ENCODE data around the gene SYTL4.
A peak's percentile ranks its signal among the peaks of the same experiment; 100 is the strongest.

Gene SYTL4

DNA sequence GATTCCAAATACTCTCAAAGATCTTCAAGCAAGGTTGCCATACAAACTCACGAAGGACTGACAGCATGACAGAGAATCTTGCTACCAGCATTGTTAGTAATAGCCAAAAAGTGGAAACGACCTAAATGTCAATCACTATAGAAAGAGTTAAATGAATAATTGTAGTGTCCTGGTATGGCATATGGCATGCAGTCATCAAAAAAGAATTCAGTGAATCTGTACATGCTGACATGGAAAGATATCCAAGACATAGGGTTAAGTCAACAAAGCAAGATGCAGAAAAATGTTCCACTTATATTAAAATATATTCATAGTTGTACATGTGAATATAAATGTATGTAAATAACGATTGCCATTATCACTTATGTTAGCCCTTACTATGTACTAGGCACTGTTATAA is 50.3 kb downstream of the SYTL4 start:
- TF ChIP-seq, protein P1, sequence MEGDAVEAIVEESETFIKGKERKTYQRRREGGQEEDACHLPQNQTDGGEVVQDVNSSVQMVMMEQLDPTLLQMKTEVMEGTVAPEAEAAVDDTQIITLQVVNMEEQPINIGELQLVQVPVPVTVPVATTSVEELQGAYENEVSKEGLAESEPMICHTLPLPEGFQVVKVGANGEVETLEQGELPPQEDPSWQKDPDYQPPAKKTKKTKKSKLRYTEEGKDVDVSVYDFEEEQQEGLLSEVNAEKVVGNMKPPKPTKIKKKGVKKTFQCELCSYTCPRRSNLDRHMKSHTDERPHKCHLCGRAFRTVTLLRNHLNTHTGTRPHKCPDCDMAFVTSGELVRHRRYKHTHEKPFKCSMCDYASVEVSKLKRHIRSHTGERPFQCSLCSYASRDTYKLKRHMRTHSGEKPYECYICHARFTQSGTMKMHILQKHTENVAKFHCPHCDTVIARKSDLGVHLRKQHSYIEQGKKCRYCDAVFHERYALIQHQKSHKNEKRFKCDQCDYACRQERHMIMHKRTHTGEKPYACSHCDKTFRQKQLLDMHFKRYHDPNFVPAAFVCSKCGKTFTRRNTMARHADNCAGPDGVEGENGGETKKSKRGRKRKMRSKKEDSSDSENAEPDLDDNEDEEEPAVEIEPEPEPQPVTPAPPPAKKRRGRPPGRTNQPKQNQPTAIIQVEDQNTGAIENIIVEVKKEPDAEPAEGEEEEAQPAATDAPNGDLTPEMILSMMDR (IDR thresholded peaks at IDR 0.05; ENCODE audit: low read depth, low read length, missing control alignments): no peak
- H3K4me3 ChIP-seq (replicated peaks; ENCODE audit: low read depth, low read length): no peak overlapping the region
- DNase-seq (ENCODE audit: extremely low read depth, low read depth): no peak

DNA sequence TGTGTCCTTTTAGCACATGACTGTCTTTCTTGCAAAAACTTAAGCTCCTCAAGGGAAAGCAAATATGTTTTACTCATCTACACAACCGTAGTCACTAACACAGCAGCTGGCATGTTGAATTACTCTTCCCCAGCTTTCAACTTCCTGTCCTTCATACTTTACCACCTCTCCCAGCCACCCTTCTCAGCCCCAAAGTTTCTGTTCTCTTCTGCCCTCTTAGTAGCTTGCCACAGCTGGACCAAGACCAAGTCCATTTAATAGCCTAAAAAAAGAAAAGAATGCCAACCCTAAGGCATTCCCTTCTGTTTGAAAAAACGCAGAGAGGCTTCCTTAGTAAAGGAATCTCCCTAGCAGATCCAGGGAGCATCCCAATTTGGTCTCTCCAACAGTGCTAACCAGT is 51.2 kb downstream of the SYTL4 start:
- no peak overlapping the region for H3K4me3 ChIP-seq (replicated peaks; ENCODE audit: low read depth, low read length)
- DNase-seq (ENCODE audit: extremely low read depth, low read depth): no peak
- TF ChIP-seq, protein P1 (IDR thresholded peaks at IDR 0.05; ENCODE audit: low read depth, low read length, missing control alignments): no peak

DNA sequence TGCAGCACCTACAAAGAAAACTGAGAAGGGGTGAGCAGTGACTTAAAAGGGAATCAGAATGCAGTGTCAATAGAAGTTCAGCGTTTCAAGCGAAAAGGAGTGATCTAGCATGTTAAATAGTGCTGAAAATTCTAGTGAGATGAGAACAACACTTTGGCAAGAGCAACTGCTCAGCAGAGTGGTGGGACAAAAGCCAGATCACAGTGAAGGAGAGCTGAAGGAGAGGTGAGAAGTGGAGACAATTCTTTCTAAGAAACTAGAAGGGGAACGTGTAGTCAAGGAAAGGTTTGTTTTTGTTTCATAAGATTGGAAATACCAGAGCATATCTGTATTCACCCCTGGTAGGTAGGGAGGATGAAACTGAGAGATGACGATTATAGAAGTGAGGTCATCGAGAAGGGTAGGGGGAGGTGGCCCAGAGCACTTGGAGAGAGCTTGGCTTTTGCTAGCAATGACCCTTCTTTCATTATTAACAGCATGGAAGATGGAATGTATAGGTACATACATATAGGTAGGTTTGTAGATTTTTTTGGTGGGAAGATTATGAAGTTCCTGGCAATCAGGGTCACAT is 54.2 kb downstream of the SYTL4 start:
- no peak overlapping the region for H3K4me3 ChIP-seq (replicated peaks; ENCODE audit: low read depth, low read length)
- no peak for DNase-seq (ENCODE audit: extremely low read depth, low read depth)
- TF ChIP-seq, protein P1 (IDR thresholded peaks at IDR 0.05; ENCODE audit: low read depth, low read length, missing control alignments): no peak

DNA sequence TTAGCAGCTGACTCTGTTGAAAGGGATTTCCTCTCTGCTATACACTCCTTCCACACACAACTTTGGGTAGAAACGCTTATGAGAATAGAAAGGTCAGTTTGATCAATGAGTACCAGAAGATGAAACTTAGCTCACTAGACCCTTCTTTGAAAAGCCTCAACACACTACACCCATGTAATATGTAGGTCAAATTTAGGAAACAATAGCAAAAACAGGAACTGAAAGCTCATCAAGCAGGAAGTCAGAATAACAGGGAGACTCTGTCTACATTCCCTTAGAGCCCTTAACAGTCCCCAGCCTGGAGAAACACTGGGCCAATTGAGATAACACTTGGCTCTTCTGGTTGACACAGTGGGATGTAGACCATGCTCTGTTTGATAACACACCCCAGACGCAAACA is 57.2 kb downstream of the SYTL4 start:
- TF ChIP-seq, protein P1 (IDR thresholded peaks at IDR 0.05; ENCODE audit: low read depth, low read length, missing control alignments): no peak
- DNase-seq (ENCODE audit: extremely low read depth, low read depth): no peak
- H3K4me3 ChIP-seq (replicated peaks; ENCODE audit: low read depth, low read length): no peak overlapping the region

DNA sequence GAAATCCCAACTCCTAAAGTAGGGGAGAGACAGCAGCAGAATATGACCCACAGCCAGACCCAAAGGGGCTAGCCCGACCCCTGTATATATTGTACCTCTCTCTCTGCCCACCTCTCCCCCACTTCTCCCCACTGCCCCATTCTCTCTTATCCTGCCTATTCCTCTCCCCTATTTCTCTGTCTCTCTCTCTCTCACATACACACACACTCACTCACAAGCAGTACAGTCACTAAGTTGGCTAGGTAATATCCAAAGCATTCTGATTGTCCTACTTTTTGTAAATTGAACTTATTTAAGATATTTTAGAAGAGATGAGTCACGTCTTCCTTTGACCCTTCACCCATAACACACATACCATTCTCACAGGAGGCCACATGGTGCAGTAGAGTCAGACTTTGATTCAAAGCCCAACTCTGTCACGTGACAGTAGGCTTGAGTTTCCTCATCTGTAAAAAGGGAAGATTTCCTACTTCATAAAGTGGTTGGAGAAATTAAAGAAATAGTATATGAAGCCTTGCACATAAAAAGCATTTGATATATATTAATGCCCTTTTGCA is 58.4 kb downstream of the SYTL4 start:
- peak; percentile 31 for DNase-seq (ENCODE audit: extremely low read depth, low read depth)
- H3K4me3 ChIP-seq (replicated peaks; ENCODE audit: low read depth, low read length): no peak overlapping the region
- TF ChIP-seq, protein P1 (IDR thresholded peaks at IDR 0.05; ENCODE audit: low read depth, low read length, missing control alignments): no peak

DNA sequence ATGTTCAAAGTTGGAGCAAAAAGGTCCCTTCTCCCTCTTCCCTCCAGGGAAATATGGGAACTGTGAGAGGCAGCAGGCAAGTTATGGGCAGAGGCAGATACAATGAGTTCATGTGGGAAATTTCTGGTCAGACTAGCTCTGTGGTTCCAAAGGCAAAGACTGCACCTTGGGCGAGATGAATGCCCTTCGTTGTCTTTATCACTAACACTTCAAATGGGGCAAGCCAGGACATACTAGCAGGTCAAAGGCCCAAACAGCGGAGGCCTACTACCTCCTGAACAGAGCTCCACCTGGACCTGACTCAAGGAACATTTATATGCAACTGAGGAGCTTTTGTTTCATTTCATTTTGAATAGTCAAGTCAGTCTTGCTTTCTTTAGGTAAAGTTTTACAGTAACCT is 59.0 kb downstream of the SYTL4 start:
- H3K4me3 ChIP-seq (replicated peaks; ENCODE audit: low read depth, low read length): no peak overlapping the region
- DNase-seq (ENCODE audit: extremely low read depth, low read depth): no peak
- TF ChIP-seq, protein P1 (IDR thresholded peaks at IDR 0.05; ENCODE audit: low read depth, low read length, missing control alignments): no peak

DNA sequence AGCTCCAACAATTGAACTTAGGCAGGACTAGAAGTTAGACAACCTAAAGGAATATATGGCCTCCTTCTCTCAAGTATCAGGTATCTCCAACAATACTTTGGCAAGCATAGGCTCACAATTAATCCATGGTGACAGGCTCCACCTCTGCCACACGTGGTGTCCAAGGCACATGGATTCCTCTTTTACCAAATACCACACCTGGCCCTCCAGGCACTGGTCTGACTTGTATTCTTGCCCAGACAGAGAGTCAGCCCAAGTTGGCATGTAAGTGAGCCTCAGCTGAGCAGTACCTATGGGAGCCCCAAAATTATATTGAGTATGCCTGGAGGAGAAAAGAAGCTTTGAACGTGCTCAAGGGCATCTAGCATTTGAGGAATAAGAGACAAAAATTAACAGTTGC is 68.3 kb downstream of the SYTL4 start:
- TF ChIP-seq, protein P1 (IDR thresholded peaks at IDR 0.05; ENCODE audit: low read depth, low read length, missing control alignments): no peak
- DNase-seq (ENCODE audit: extremely low read depth, low read depth): no peak

More for the DNA sequence above, 68.3 kb downstream of the SYTL4 start:
- no peak overlapping the region for H3K4me3 ChIP-seq (replicated peaks; ENCODE audit: low read depth, low read length)
